Retinal pigment epithelial cell (primary cell): ENCODE measurements around the gene COPS3.

Source experiments
- DNase-seq: peaks from one replicate; pipeline ENCODE4 v3.0.0-alpha.2; 2010; ENCODE audit warnings: low read depth
- H3K4me3 ChIP-seq: 2 replicates; pipeline ENCODE4 v1.5.1; 2011; ENCODE audit warnings: mild to moderate bottlenecking, low read length, control low read depth, moderate library complexity
- TF ChIP-seq, protein P1 (sequence below): conservative IDR thresholded peaks from 2 replicates; pipeline ENCODE4 v1.5.1; 2011; ENCODE audit warnings: low read depth, low read length, control low read depth, inconsistent platforms

Gene COPS3

DNA sequence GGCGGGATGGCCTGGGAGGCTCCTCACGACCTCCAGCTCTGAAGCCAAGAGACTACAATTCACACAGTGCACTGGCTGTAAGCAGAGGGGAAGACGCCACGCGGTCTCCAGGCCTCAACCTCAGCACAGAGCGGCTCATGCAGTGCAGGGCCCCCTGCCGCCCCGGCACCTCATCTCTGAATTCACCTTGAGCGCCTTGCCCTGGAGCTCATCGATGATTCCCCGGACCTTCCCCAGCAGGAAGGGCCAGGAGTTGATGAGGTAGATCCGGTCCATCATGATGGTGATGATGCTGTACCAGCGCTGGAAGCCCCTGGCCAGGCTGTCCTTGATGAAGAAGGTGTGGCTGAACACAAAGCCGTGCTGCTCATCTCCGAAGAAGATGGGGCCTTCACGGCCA is 57.3 kb downstream of the COPS3 start:
- no peak for DNase-seq
- no peak overlapping the region for H3K4me3 ChIP-seq
- TF ChIP-seq, protein P1, sequence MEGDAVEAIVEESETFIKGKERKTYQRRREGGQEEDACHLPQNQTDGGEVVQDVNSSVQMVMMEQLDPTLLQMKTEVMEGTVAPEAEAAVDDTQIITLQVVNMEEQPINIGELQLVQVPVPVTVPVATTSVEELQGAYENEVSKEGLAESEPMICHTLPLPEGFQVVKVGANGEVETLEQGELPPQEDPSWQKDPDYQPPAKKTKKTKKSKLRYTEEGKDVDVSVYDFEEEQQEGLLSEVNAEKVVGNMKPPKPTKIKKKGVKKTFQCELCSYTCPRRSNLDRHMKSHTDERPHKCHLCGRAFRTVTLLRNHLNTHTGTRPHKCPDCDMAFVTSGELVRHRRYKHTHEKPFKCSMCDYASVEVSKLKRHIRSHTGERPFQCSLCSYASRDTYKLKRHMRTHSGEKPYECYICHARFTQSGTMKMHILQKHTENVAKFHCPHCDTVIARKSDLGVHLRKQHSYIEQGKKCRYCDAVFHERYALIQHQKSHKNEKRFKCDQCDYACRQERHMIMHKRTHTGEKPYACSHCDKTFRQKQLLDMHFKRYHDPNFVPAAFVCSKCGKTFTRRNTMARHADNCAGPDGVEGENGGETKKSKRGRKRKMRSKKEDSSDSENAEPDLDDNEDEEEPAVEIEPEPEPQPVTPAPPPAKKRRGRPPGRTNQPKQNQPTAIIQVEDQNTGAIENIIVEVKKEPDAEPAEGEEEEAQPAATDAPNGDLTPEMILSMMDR = no peak

DNA sequence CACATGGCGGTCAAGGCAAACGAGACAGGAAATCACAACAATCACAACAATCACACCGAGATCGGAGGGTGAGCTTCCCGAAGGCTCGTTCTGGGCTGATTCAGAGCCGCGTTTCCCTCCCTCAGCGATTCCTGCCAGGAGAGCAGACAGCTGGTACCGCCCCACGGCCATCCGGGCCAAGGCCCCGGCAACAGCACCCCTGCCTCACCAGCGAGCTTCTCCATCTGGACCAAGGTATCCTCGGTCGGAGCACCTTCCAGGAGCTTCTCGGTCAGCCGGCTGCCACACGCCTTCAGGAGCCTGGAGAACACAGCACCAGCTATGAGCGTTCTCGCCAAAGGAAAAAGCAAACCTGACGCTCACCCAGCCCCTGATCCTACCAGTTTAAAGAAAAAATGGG is 59.7 kb downstream of the COPS3 start:
- H3K4me3 ChIP-seq = no peak overlapping the region
- TF ChIP-seq, protein P1 = no peak
- DNase-seq = no peak

DNA sequence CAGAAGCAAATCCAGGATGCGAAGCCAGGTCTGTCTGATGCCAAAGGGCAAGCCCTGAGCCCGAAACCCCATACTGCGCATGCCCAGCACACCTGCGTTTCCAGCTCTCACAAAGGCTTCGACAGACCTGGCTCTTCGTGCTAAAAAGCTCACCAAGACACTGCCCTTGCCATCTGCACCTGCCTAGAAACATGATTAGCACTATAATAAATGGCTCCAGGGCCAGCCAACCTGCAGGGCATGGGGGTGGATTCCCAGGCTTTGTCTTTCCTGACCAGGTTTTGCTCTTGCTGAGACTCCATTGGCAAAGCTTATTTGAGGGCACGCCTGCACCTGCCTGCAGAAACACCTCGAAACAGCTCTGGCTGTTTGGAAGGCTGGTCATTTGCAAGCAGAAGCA is 60.5 kb downstream of the COPS3 start:
- no peak overlapping the region for H3K4me3 ChIP-seq

DNA sequence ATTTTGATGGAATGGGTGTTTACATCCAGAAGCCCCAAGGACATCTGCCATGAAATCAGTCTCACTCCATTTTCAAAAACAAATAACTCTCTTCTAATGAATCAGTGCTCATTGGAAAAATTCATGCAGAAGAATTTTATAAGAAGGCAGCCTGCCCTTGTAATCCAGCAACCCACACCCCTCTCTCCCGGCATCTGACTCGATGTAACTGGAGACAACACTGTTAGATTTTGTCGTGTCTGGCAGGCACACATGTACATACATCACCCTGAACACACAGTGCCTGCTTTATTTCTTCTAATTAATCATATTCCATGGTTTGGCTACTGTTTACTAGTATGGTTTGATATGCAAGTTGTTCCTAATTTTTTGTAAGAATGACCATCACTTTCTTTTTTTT is 63.1 kb downstream of the COPS3 start:
- no peak for DNase-seq
- H3K4me3 ChIP-seq = no peak overlapping the region
- TF ChIP-seq, protein P1 = no peak

More for the DNA sequence above, 60.5 kb downstream of the COPS3 start:
- no peak for DNase-seq
- TF ChIP-seq, protein P1 = no peak

DNA sequence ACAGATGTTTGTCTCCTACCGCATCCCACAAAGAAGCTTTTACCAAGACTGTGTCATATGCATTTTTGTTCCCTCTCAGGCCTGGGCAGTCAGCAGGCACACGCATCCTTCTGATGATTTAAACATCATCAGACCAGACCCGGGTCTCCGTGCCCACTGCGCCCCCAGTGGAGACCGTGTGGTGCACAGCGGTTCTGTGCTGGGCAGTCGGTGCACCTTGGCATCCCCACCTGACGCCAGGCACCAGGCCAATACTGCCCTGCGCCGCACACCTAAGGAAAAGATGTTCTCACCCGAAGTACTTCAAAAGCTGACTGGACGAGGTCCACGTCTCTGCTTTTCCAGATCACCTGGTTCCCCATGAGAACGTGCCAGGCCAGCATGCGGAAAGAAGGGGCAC is 64.3 kb downstream of the COPS3 start:
- no peak for DNase-seq
- no peak overlapping the region for H3K4me3 ChIP-seq
- TF ChIP-seq, protein P1 = no peak

DNA sequence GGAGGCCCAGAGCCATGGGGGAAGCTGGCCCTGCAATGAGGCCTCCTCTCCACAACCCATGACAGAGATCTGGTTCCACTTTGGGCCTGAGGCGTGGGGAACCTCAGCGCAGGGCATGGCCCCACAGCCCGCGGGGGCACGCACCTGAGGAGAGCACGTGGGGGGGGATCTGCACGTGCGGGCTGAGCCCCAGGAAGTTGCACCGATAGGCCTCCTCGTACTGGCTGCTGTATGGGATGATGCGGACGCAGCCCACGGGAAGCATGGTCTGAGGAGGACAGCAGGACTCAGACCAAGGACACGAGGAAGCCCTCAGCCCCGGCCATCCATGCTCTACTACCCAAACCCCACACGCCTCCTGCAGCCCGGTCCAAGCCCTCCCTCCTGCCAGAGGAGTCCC is 64.8 kb downstream of the COPS3 start:
- no peak overlapping the region for H3K4me3 ChIP-seq
- TF ChIP-seq, protein P1 = no peak
- DNase-seq = no peak

DNA sequence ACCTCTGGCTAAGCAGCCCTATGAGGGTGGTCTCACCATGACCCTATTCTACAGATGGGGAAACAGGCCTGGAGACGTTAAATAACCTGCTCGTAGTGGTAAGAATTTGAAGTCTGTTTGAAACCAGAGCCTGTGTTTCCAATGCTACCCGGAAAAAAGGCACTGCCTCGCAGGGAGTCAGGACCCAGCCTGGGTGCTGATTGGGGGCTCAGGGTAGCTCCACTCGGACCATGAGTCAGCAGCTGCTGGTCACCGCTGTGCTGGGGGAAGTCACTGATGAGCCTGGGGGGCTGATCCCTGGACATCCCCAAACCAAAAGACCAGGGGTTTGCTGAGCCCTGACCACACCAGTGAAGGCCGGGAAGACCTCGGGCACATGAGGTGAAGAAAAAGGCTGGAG is 65.5 kb downstream of the COPS3 start:
- TF ChIP-seq, protein P1 = no peak
- no peak for DNase-seq
- no peak overlapping the region for H3K4me3 ChIP-seq
